Psoas muscle (tissue), 8 donors: ENCODE data around the gene SGSM1. TPM values are rescaled to one million over a fixed set of nuclear protein-coding genes. Genes with fewer than 3 reads are reported as not detected.

Experiments used
- ATAC-seq, 4 donors: fragments of 200-7000 bp; cut with Tn5 transposase; one replicate each; pipeline ENCODE4 v1.9.1; 2020; ENCODE audit warnings: moderate library complexity in 3 of 4, mild to moderate bottlenecking in 2 of 4
- DNase-seq, 2 donors: peaks; one replicate each; pipeline ENCODE4 v3.0.0-alpha.2; 2020
- H3K27ac ChIP-seq: fragments of 200-600 bp; one replicate; pipeline ENCODE4 v1.8.0; 2022
- H3K27me3 ChIP-seq, 3 donors: fragments of 200-600 bp in 1 of 3; one replicate each; pipeline versions ENCODE4 v1.6.1 to v1.8.0; 2013 to 2022; ENCODE audit warnings: low read length in 2 of 3, mild to moderate bottlenecking in 2 of 3, moderate library complexity in 1 of 3; ENCODE audit not compliant: insufficient read depth in 3 of 3
- H3K36me3 ChIP-seq, 2 donors: fragments of 200-600 bp in 1 of 2; one replicate each; pipeline versions ENCODE4 v1.6.1 to v1.8.0; 2013 to 2022; ENCODE audit warnings: low read depth in 1 of 2, mild to moderate bottlenecking in 1 of 2, moderate library complexity in 1 of 2; ENCODE audit not compliant: insufficient read depth in 1 of 2
- H3K4me1 ChIP-seq: fragments of 200-600 bp; one replicate; pipeline ENCODE4 v1.8.0; 2022
- H3K4me3 ChIP-seq: fragments of 200-600 bp; one replicate; pipeline ENCODE4 v1.8.0; 2022; ENCODE audit warnings: mild to moderate bottlenecking
- H3K9me3 ChIP-seq: fragments of 200-600 bp; one replicate; pipeline ENCODE4 v1.8.0; 2022
- CTCF ChIP-seq: fragments of 200-600 bp; IDR thresholded peaks from one replicate; pipeline ENCODE4 v1.8.0; 2022; ENCODE audit warnings: antibody characterized with exemption
- WGBS, 3 donors: extraction: QIAGEN DNeasy Blood & Tissue Kit; methylation state at CpG; one replicate each; pipeline versions ENCODE4 v1.1.6 to v1.1.7; 2013; 5-methylcytosine and 5-hydroxymethylcytosine counted together
- intact Hi-C, 2 donors: fragments of 100-400 bp; cut with DNase I; formaldehyde crosslinking; loops; one replicate each; pipeline versions ENCODE4 v1.11.0 to v1.14.2; 2022
- polyA plus RNA-seq, 3 donors: library from polyadenylated mRNA; stranded (reverse); fragments of 200-250 nt; gene quantifications; one replicate each; pipeline ENCODE4 v1.2.3, GENCODE V29; 2013
- total RNA-seq, 4 donors: library from RNA; stranded (reverse); fragmentation: NEBNext Ultra II Directional in 2 of 4; extraction: Animal tissue kit (Norgen Biotek cat#: 25700) in 2 of 4; gene quantifications; one replicate each; pipeline versions ENCODE4 v1.2.1 to v1.2.4, GENCODE V29; 2021 to 2023
- donor health status: healthy with polysubstance abuse.
- donor health status: DM: no; HTN: no; CAD: no; lungs with moderate emphysema.
- donor health status: Bipolar disorder and iron deficiency.
- donor health status: healthy.
- donor health status: DM: yes; HTN: yes; CAD: no.
- donor health status: DM: no; HTN: no; CAD: no.
- donor health status: DM: no; HTN: no; CAD: no.
- donor health status: DM: yes; HTN: yes; CAD: no.

The SGSM1 gene
- total and polyA plus RNA-seq, 7 donors, result 0.03 to 0.98 (median 0.32) TPM

- Histone ChIP-seq H3K4me3 (no peak overlapping the region), H3K27me3 (no peaks in the 10 kb centered on the region), H3K4me1 (peaks cover 8% of the 10 kb centered on the region), H3K36me3 (no peaks in the 10 kb centered on the region), H3K27ac (peak overlapping the region; percentile 46), H3K9me3 (no peaks in the 10 kb centered on the region)
- ATAC-seq (no peak), DNase-seq (no peak)
- WGBS, 3 donors, result 71 to 85% (median 73%) methylated on average over 3 of the region's 3 CpGs
- intact Hi-C loops, result no loop called here
- no peak for TF ChIP-seq CTCF
Observed at GRCh38 chr22:24964441-24964840, 158.4 kb downstream of the SGSM1 start.

GRCh38 chr22:24965822-24966626, 160.0 kb downstream of the SGSM1 start:
- Histone ChIP-seq H3K4me3 (no peak overlapping the region), H3K27ac (peak overlapping the region; percentile 32), H3K36me3 (no peaks in the 10 kb centered on the region), H3K9me3 (no peaks in the 10 kb centered on the region), H3K4me1 (peaks cover 8% of the 10 kb centered on the region), H3K27me3 (no peaks in the 10 kb centered on the region)
- peak; percentile 60 to 87 (median 82) for ATAC-seq
- intact Hi-C loops, result no loop called here
- WGBS, 3 donors, result 17 to 22% (median 19%) methylated on average over 9 of the region's 9 CpGs
- no peak for TF ChIP-seq CTCF
- peak; percentile 41 to 70 for DNase-seq

- no peaks in the 10 kb centered on the region for H3K9me3 ChIP-seq
- 22 to 28% (median 25%) methylated on average over 8 of the region's 8 CpGs for WGBS, 3 donors
- DNase-seq (peak; percentile 37 to 60), ATAC-seq (peak; percentile 72 to 82 (median 77))
- H3K36me3 ChIP-seq, result no peaks in the 10 kb centered on the region
- no peak for TF ChIP-seq CTCF
- H3K27ac ChIP-seq, result peak overlapping the region; percentile 27
- intact Hi-C loops, result no loop called here
- no peaks in the 10 kb centered on the region for H3K27me3 ChIP-seq
- no peak overlapping the region for H3K4me3 ChIP-seq
- H3K4me1 ChIP-seq, result peaks cover 8% of the 10 kb centered on the region
Observed at GRCh38 chr22:24968066-24968561, 162.1 kb downstream of the SGSM1 start.

- no peak for TF ChIP-seq CTCF
- Histone ChIP-seq H3K9me3 (no peaks in the 10 kb centered on the region), H3K36me3 (no peaks in the 10 kb centered on the region), H3K4me3 (no peak overlapping the region), H3K4me1 (peaks cover 8% of the 10 kb centered on the region), H3K27me3 (no peaks in the 10 kb centered on the region), H3K27ac (peak overlapping the region; percentile 70)
- intact Hi-C loops, result no loop called here
- ATAC-seq (peak; percentile 53 to 70 (median 64)), DNase-seq (peak; percentile 59 to 72)
- 25 to 46% (median 30%) methylated on average over 12 of the region's 12 CpGs for WGBS, 3 donors
Observed at GRCh38 chr22:24969560-24970301, 163.7 kb downstream of the SGSM1 start.
